HepG2 (cell line): ENCODE results near the gene NUDT6.

ENCODE experiments used
- CEBPB ChIP-seq: IDR thresholded peaks from 2 replicates; pipeline ENCODE4 v1.6.1; 2011; ENCODE audit warnings: low read depth, low read length, improper control_type of control experiment, borderline replicate concordance
- NFIC ChIP-seq: IDR thresholded peaks from 2 replicates; pipeline ENCODE4 v1.6.1; 2012; ENCODE audit warnings: mild to moderate bottlenecking, low read length, inconsistent platforms
- PAF1 ChIP-seq: IDR thresholded peaks from 2 replicates; pipeline ENCODE4 v1.6.1; 2016; ENCODE audit warnings: missing genetic modification reagents, missing compliant biosample characterization
- ZNF431 ChIP-seq: sonication (generic); formaldehyde crosslinking; IDR thresholded peaks from 2 replicates; pipeline ENCODE4 v1.9.0; 2022; ENCODE audit warnings: missing genetic modification reagents, low read depth, mild to moderate bottlenecking, borderline replicate concordance
- ZNF780A ChIP-seq: sonication (generic); formaldehyde crosslinking; IDR thresholded peaks from 2 replicates; pipeline ENCODE4 v1.8.0; 2022; ENCODE audit warnings: mild to moderate bottlenecking, missing genetic modification reagents, moderate library complexity
- ZNF781 ChIP-seq: sonication (generic); formaldehyde crosslinking; IDR thresholded peaks from 2 replicates; pipeline ENCODE4 v1.5.1; 2020; ENCODE audit warnings: borderline replicate concordance, mild to moderate bottlenecking, missing genetic modification reagents; ENCODE audit errors: not compliant biosample characterization

- TF ChIP-seq ZNF431 (CRISPR knock-in tag) (no peak), PAF1 (CRISPR knock-in tag) (no peak), CEBPB (no peak), ZNF780A (no peak), ZNF781 (no peak), NFIC (no peak)
Observed at GRCh38 chr4:122875949-122876348, 46.4 kb downstream of the NUDT6 start.
